Activated effector memory CD4-positive, alpha-beta T cell treated with Interleukin-2 at 50 U/mL for 16 hours (primary cell): Measurements from ENCODE around the gene WSCD2.

Experiments
- DNase-seq: peaks from one replicate; pipeline ENCODE4 v3.0.0-alpha.2; 2020

Gene WSCD2

GRCh38 chr12:108240027-108240785, 111.1 kb downstream of the WSCD2 start:
- no peak for DNase-seq

GRCh38 chr12:108240928-108241327, 111.8 kb downstream of the WSCD2 start:
- DNase-seq, result no peak

- no peak for DNase-seq
Observed at GRCh38 chr12:108241986-108242703, 113.1 kb downstream of the WSCD2 start.

GRCh38 chr12:108247130-108247529, 118.0 kb downstream of the WSCD2 start:
- DNase-seq, result no peak

GRCh38 chr12:108248011-108248410, 118.9 kb downstream of the WSCD2 start:
- DNase-seq, result no peak

GRCh38 chr12:108252523-108252922, 123.4 kb downstream of the WSCD2 start:
- no peak for DNase-seq

GRCh38 chr12:108253540-108253939, 124.5 kb downstream of the WSCD2 start:
- no peak for DNase-seq

- DNase-seq, result no peak
Observed at GRCh38 chr12:108254030-108254429, 124.9 kb downstream of the WSCD2 start.

GRCh38 chr12:108254517-108255251, 125.6 kb downstream of the WSCD2 start:
- no peak for DNase-seq

GRCh38 chr12:108255252-108255602, 126.1 kb downstream of the WSCD2 start:
- DNase-seq, result no peak

- DNase-seq, result no peak
Observed at GRCh38 chr12:108257004-108257403, 127.9 kb downstream of the WSCD2 start.

GRCh38 chr12:108257610-108258106, 128.6 kb downstream of the WSCD2 start:
- DNase-seq, result no peak

GRCh38 chr12:108260039-108260438, 131.0 kb downstream of the WSCD2 start:
- no peak for DNase-seq

- no peak for DNase-seq
Observed at GRCh38 chr12:108260969-108261368, 131.9 kb downstream of the WSCD2 start.

- DNase-seq, result no peak
Observed at GRCh38 chr12:108265505-108265904, 136.4 kb downstream of the WSCD2 start.

GRCh38 chr12:108266131-108266530, 137.0 kb downstream of the WSCD2 start:
- no peak for DNase-seq

GRCh38 chr12:108267450-108267849, 138.4 kb downstream of the WSCD2 start:
- DNase-seq, result no peak

GRCh38 chr12:108268397-108268796, 139.3 kb downstream of the WSCD2 start:
- DNase-seq, result no peak

GRCh38 chr12:108269224-108269623, 140.1 kb downstream of the WSCD2 start:
- DNase-seq, result no peak

- DNase-seq, result no peak
Observed at GRCh38 chr12:108270035-108270848, 141.2 kb downstream of the WSCD2 start.

- DNase-seq, result no peak
Observed at GRCh38 chr12:108270849-108271143, 141.7 kb downstream of the WSCD2 start.

- no peak for DNase-seq
Observed at GRCh38 chr12:108271951-108272872, 143.1 kb downstream of the WSCD2 start.
